Spleen (tissue), 13 donors: ENCODE data around the gene LGR6. TPM values are rescaled to one million over a fixed set of nuclear protein-coding genes. Genes with fewer than 3 reads are reported as not detected.
"Not testable (repeated sequence)": the region's sequence is repeated elsewhere in the genome, so short reads cannot be mapped to it uniquely, and the experiment has no call there.

Experiments
- DNase-seq: peaks from one replicate; pipeline ENCODE4 v3.0.0-alpha.2; 2020
- H3K27ac ChIP-seq, 8 donors: fragments of 200-600 bp; sonication (generic) in 7 of 8; 1 replicate in 4 of 8; 2 replicates in 4 of 8; pipeline versions ENCODE4 v1.5.0 to v1.8.0; 2016 to 2021; ENCODE audit warnings: inconsistent platforms in 4 of 8, mild to moderate bottlenecking in 4 of 8, moderate library complexity in 1 of 8
- H3K27me3 ChIP-seq, 7 donors: fragments of 200-600 bp; sonication (generic) in 6 of 7; replicated peaks in 1 of 7; 1 replicate in 4 of 7; 2 replicates in 3 of 7; pipeline versions ENCODE4 v1.5.0 to v1.8.0; 2016 to 2021; ENCODE audit warnings: inconsistent platforms in 3 of 7, mild to moderate bottlenecking in 1 of 7
- H3K36me3 ChIP-seq, 6 donors: fragments of 200-600 bp; sonication (generic) in 5 of 6; 1 replicate in 4 of 6; 2 replicates in 2 of 6; pipeline versions ENCODE4 v1.5.0 to v1.8.0; 2016 to 2021; ENCODE audit warnings: inconsistent platforms in 2 of 6
- H3K4me1 ChIP-seq, 6 donors: fragments of 200-600 bp; sonication (generic) in 5 of 6; 1 replicate in 3 of 6; 2 replicates in 3 of 6; pipeline versions ENCODE4 v1.5.0 to v1.8.0; 2016 to 2021; ENCODE audit warnings: inconsistent platforms in 3 of 6
- H3K4me3 ChIP-seq, 8 donors: fragments of 200-600 bp; sonication (generic) in 7 of 8; 1 replicate in 4 of 8; 2 replicates in 4 of 8; pipeline versions ENCODE4 v1.5.0 to v1.8.0; 2016 to 2021; ENCODE audit warnings: inconsistent platforms in 4 of 8, mild to moderate bottlenecking in 4 of 8, moderate library complexity in 2 of 8
- H3K9me3 ChIP-seq, 8 donors: fragments of 200-600 bp; sonication (generic) in 7 of 8; 1 replicate in 4 of 8; 2 replicates in 4 of 8; pipeline versions ENCODE4 v1.5.0 to v1.8.0; 2016 to 2021; ENCODE audit warnings: inconsistent platforms in 4 of 8
- CTCF ChIP-seq, 11 experiments: fragments of 200-600 bp in 7 of 11; fragments of 450-650 bp in 4 of 11; sonication (generic) in 4 of 11; IDR thresholded peaks in 8 of 11; conservative IDR thresholded peaks in 3 of 11; 1 replicate in 7 of 11; 2 replicates in 4 of 11; pipeline versions ENCODE4 v1.4.0 to v1.8.0; 2016 to 2021; ENCODE audit warnings: antibody characterized with exemption in 11 of 11, inconsistent platforms in 4 of 11, mild to moderate bottlenecking in 1 of 11
- POLR2A ChIP-seq, 3 donors: fragments of 450-650 bp; IDR thresholded peaks; one replicate each; pipeline ENCODE4 v1.5.1; 2017; ENCODE audit warnings: antibody characterized with exemption in 3 of 3, mild to moderate bottlenecking in 1 of 3
- POLR2AphosphoS5 ChIP-seq, 3 donors: sonication (generic); formaldehyde crosslinking; IDR thresholded peaks; one replicate each; pipeline ENCODE4 v1.5.1; 2017; ENCODE audit warnings: antibody characterized with exemption in 3 of 3
- WGBS, 5 donors: extraction: QIAGEN DNeasy Blood & Tissue Kit in 3 of 5; methylation state at CpG; one replicate each; pipeline versions ENCODE4 v1.1.5 to v1.1.7; 2013 to 2018; 5-methylcytosine and 5-hydroxymethylcytosine counted together
- intact Hi-C: fragments of 100-400 bp; cut with DNase I; formaldehyde crosslinking; loops from one replicate; pipeline ENCODE4 v1.15.0; 2023; ENCODE audit warnings: low total_unique reads
- long read RNA-seq, 2 donors: transcript quantifications; one replicate each; lab custom pipeline, GENCODE V29; 2026
- polyA plus RNA-seq, 3 donors: library from polyadenylated mRNA; stranded (reverse); fragments of 200-250 nt; gene quantifications; one replicate each; pipeline ENCODE4 v1.2.1, GENCODE V29; 2013
- total RNA-seq, 7 donors: library from RNA; depleted of rRNA in 3 of 7; stranded (reverse); fragments of >200 nt in 3 of 7; fragmentation: NEBNext Ultra II Directional in 4 of 7; extraction: Animal tissue kit (Norgen Biotek cat#: 25700) in 4 of 7; gene quantifications; one replicate each; pipeline versions ENCODE4 v1.1.0 to v1.2.1, GENCODE V29; 2016 to 2021
- donor health status: healthy with polysubstance abuse.
- donor health status: DM: no; HTN: no; CAD: no; lungs with moderate emphysema.
- donor health status: DM: no; HTN: no; CAD: no.
- donor health status: Bipolar disorder and iron deficiency.
- donor health status: healthy.
- donor health status: DM: no; HTN: no; CAD: no.
- donor health status: DM: yes; HTN: yes; CAD: no.

LGR6 gene, protein sequence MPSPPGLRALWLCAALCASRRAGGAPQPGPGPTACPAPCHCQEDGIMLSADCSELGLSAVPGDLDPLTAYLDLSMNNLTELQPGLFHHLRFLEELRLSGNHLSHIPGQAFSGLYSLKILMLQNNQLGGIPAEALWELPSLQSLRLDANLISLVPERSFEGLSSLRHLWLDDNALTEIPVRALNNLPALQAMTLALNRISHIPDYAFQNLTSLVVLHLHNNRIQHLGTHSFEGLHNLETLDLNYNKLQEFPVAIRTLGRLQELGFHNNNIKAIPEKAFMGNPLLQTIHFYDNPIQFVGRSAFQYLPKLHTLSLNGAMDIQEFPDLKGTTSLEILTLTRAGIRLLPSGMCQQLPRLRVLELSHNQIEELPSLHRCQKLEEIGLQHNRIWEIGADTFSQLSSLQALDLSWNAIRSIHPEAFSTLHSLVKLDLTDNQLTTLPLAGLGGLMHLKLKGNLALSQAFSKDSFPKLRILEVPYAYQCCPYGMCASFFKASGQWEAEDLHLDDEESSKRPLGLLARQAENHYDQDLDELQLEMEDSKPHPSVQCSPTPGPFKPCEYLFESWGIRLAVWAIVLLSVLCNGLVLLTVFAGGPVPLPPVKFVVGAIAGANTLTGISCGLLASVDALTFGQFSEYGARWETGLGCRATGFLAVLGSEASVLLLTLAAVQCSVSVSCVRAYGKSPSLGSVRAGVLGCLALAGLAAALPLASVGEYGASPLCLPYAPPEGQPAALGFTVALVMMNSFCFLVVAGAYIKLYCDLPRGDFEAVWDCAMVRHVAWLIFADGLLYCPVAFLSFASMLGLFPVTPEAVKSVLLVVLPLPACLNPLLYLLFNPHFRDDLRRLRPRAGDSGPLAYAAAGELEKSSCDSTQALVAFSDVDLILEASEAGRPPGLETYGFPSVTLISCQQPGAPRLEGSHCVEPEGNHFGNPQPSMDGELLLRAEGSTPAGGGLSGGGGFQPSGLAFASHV
- total RNA-seq = 10 to 100 TPM in 3 of 7 donors, 1 to 10 TPM in 4; 1.9 to 24.5 (median 8.6) TPM
- polyA plus RNA-seq = 1 to 10 TPM in 2 of 3 donors, under 1 TPM in 1; 0.61 to 3.3 (median 2.0) TPM
- long read RNA-seq, donor 1, partial matches to known transcripts = 0 of 2 reads
- long read RNA-seq, donor 1, other reads (novel, unspliced or antisense) = 0 of 2 reads
- long read RNA-seq, donor 2, partial matches to known transcripts = 0 of 2 reads
- long read RNA-seq, donor 2, other reads (novel, unspliced or antisense) = 0 of 2 reads

- Histone ChIP-seq H3K9me3 (no peaks in the 10 kb centered on the region), H3K27ac (peak within 1 kb of the TSS in 4 of 8 donors; percentile 34 to 57 (median 43)), H3K4me1 (peaks cover 5 to 32% (median 17%) of the 10 kb centered on the region in 6 donors), H3K36me3 (no peaks in the 10 kb centered on the region), H3K4me3 (peak within 1 kb of the TSS; percentile 5 to 58 (median 22)), H3K27me3 (peaks cover 0 to 44% (median 22%) of the 10 kb centered on the region in 7 donors)
- peak; percentile 73 for DNase-seq
- no peak for TF ChIP-seq POLR2A (IDR thresholded peaks at IDR 0.05)
- TF ChIP-seq POLR2AphosphoS5 (IDR thresholded peaks at IDR 0.05) = peak in 1 of 3 donors; percentile 38
- intact Hi-C loops = no loop called here
- WGBS, 5 donors = 1 to 5% (median 4%) methylated on average over 29 to 61 of the region's 61 CpGs
Observed at GRCh38 chr1:202193614-202194327, at the start of gene LGR6. LGR6 (plus strand) TSS chr1:202193799; CDS start chr1:202193990, 191 bp downstream.

DNA sequence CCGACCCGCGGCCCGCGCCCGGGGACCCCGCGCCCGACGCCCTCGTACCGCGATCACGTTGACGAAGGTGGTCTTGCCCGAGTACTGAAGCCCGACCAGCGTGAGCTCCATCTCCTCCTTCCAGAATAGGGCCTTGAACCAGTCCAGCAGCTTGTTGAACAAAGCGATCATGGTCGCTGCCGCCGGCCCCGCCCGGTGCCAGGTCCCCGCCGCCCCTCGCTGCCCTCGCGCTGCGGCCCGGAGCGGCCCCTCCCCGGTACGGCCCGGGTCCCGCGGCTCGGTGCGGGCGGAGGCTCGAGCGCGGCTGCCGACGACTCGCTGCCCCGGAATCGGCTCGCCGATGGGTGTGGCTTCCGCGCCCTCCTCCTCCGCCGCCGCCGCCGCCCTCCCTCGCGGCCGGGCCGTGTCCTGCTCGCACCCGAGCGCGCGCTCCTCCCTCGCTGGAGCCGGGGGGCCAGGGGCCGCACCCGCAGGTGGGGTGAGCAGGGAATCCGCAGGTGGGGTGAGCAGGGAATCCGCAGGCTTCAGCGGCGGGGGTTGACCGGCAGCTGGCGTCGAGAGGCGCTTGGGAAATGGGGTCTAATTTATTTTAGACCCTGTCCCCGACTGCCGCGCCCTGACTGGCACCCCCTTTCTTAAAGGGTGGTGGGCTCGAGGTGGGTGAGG lies 49.1 kb upstream of the LGR6 start, which contains the start of gene ARL8A:
Gene ARL8A (minus strand): TSS at position 336 of the 666 bp plus-strand sequence. CDS start 165 bp downstream, at position 171.
- Histone ChIP-seq H3K4me1 (peaks cover 29 to 73% (median 51%) of the 10 kb centered on the region in 6 donors), H3K27ac (peak within 1 kb of the TSS; percentile 81 to 98 (median 94)), H3K36me3 (peaks cover 0 to 51% (median 10%) of the 10 kb centered on the region in 6 donors), H3K27me3 (no peaks in the 10 kb centered on the region), H3K4me3 (peak within 1 kb of the TSS; percentile 79 to 98 (median 92)), H3K9me3 (no peaks in the 10 kb centered on the region)
- DNase-seq = peak; percentile 96
- TF ChIP-seq POLR2AphosphoS5 (IDR thresholded peaks at IDR 0.05) (peak; percentile 70 to 80 (median 78)), POLR2A (IDR thresholded peaks at IDR 0.05) (peak in 2 of 3 donors; percentile 19 to 24), CTCF (IDR thresholded peaks at IDR 0.05 in 8 of 11, conservative IDR thresholded peaks at IDR 0.05 in 3 of 11) (no peak)
- intact Hi-C loops = no loop called here
- WGBS, 5 donors = 0 to 1% (median 0%) methylated on average over 45 to 82 of the region's 82 CpGs

- peak overlapping the region; percentile 79 to 98 (median 92) for H3K4me3 ChIP-seq
- intact Hi-C loops = no loop called here
- no peaks in the 10 kb centered on the region for H3K9me3 ChIP-seq
- 2 to 4% (median 3%) methylated on average over 13 of the region's 13 CpGs for WGBS, 5 donors
- DNase-seq = no peak
- no peak for TF ChIP-seq POLR2A (IDR thresholded peaks at IDR 0.05)
- TF ChIP-seq CTCF (IDR thresholded peaks at IDR 0.05 in 8 of 11, conservative IDR thresholded peaks at IDR 0.05 in 3 of 11) = no peak
- no peak for TF ChIP-seq POLR2AphosphoS5 (IDR thresholded peaks at IDR 0.05)
- peak overlapping the region; percentile 74 to 98 (median 94) for H3K27ac ChIP-seq
- no peaks in the 10 kb centered on the region for H3K27me3 ChIP-seq
- peaks cover 0 to 51% (median 15%) of the 10 kb centered on the region in 6 donors for H3K36me3 ChIP-seq
- peaks cover 29 to 66% (median 48%) of the 10 kb centered on the region in 6 donors for H3K4me1 ChIP-seq
Observed at GRCh38 chr1:202145068-202145743, 48.4 kb upstream of the LGR6 start.

DNA sequence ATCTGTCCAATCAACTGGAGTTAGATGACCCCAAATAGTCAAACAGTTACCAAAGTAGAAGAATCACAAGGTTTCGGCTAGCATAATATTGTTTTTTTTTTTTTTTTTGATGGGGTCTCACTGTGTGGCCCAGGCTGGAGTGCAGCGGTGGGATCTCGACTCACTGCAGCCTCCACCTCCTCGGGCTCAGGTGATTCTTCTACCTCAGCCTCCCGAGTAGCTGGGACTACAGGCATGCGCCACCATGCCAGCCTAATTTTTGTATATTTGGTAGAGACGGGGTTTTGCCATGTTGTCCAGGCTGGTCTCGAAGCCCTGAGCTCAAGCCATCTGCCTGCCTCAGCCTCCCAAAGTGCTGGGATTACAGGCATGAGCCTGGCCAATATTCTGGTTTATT lies 47.9 kb upstream of the LGR6 start:
- Histone ChIP-seq H3K4me3 (peak overlapping the region in 1 of 8 donors; percentile 98), H3K27ac (peak overlapping the region in 2 of 8 donors; percentile 97 to 98), H3K36me3 (peaks cover 0 to 51% (median 21%) of the 10 kb centered on the region in 6 donors), H3K4me1 (peaks cover 29 to 61% (median 43%) of the 10 kb centered on the region in 6 donors)
- DNase-seq, H3K27me3 ChIP-seq, H3K9me3 ChIP-seq, intact Hi-C loops: not testable (repeated sequence)
- whole genome bisulfite sequencing, 5 donors = 88 to 97% (median 92%) methylated on average over 8 of the region's 8 CpGs
